ENCODE results near the gene SERPINI2. TPM values are rescaled to one million over a fixed set of nuclear protein-coding genes. Genes with fewer than 3 reads are reported as not detected.

The SERPINI2 gene
- polyA plus RNA-seq, 1 experiment = not detected

DNA sequence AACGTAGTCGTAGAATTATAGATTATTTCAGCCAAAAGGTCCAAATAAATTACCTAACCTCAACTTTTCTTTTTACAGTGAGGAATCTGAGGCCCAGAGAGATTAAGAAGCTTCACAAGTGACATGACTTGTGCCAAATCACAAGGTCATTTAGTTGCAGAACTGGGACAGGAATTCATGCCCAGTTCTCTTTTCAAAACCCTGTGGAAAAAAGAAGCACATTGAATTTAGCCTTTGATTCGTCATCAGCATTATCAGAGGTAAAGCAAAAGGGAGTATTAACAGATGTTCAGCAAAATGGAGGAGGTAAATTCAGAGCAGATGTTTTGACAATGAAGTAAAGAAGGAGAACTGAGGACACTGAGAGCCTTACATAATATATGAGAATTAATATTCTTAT lies 4.5 kb downstream of the SERPINI2 start:
- Histone ChIP-seq H3K4me3 (ENCODE audit: low read depth, low read length) (no peak overlapping the region), H3K36me3 (ENCODE audit: control insufficient read depth, insufficient read depth, low read length) (no peaks in the 10 kb centered on the region), H3K27me3 (ENCODE audit: control insufficient read depth, insufficient read depth, low read length) (no peaks in the 10 kb centered on the region)
- TF ChIP-seq, protein P1, sequence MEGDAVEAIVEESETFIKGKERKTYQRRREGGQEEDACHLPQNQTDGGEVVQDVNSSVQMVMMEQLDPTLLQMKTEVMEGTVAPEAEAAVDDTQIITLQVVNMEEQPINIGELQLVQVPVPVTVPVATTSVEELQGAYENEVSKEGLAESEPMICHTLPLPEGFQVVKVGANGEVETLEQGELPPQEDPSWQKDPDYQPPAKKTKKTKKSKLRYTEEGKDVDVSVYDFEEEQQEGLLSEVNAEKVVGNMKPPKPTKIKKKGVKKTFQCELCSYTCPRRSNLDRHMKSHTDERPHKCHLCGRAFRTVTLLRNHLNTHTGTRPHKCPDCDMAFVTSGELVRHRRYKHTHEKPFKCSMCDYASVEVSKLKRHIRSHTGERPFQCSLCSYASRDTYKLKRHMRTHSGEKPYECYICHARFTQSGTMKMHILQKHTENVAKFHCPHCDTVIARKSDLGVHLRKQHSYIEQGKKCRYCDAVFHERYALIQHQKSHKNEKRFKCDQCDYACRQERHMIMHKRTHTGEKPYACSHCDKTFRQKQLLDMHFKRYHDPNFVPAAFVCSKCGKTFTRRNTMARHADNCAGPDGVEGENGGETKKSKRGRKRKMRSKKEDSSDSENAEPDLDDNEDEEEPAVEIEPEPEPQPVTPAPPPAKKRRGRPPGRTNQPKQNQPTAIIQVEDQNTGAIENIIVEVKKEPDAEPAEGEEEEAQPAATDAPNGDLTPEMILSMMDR (IDR thresholded peaks at IDR 0.05; ENCODE audit: insufficient read depth, low read depth, low read length) = no peak
- no peak for DNase-seq (ENCODE audit: low read depth)
- CTCF ChIA-PET = no interaction called here
- POLR2A ChIA-PET = no interaction called here

DNA sequence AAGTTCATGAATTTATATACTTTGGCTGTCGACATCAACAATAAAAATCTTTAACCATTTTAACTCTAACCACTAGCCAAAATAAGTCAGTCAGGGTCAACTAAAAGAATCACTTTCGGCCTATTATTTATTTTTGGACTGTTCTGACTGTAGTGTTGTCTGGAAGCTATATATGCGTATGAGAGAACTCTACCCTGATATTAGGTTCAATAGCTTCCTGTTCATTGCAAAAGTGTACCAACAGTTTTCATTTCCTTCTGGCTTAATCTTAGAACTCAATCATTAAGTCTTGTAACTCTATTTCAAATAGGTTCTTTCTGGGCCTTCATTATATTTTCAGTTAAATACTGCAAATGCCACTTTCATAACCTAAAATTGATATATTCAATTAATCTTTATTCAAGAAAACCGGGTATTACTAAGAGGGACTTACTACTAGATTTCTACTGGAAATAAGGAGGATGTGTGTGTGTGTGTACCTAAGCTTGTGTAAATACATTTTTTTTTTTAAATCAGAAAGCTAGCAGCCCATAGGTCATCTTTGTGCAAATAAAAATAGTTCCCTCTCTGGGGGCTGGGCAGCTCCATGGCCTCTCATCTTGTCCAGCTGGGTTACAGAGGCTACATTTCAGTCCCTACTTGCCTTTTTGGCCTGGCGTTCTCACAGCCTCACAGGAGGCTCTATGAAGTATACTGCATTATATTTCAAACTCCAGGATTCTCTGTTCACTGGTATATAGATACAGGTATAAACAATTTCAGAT lies 5.8 kb downstream of the SERPINI2 start:
- ChIA-PET POLR2A (no interaction called here), CTCF (no interaction called here)
- Histone ChIP-seq H3K4me3 (ENCODE audit: low read depth, low read length) (no peak overlapping the region), H3K36me3 (ENCODE audit: control insufficient read depth, insufficient read depth, low read length) (no peaks in the 10 kb centered on the region), H3K27me3 (ENCODE audit: control insufficient read depth, insufficient read depth, low read length) (no peaks in the 10 kb centered on the region)
- DNase-seq (ENCODE audit: low read depth) = no peak
- TF ChIP-seq, protein P1 (IDR thresholded peaks at IDR 0.05; ENCODE audit: insufficient read depth, low read depth, low read length) = no peak

DNA sequence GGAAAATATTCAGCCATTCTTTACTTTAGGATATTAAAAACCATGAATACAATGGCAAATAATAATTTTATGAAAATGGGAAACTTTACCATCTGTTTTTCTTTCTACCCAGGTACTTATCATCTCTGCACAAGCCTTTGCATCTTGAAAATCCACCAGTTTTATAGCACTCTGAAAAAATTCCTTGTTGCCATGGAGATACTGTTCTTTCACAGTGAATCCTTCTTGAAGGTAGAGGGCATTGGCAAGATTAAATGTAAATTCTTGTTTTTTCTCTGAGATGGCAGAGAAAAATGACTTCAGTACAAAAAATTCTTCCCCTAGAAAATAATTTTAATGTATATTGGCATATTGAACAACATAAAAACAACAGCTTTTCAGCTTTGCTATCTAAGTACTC lies 6.9 kb downstream of the SERPINI2 start:
- CTCF ChIA-PET = no interaction called here
- POLR2A ChIA-PET = no interaction called here
- no peak overlapping the region for H3K4me3 ChIP-seq (ENCODE audit: low read depth, low read length)
- DNase-seq (ENCODE audit: low read depth) = no peak
- TF ChIP-seq, protein P1 (IDR thresholded peaks at IDR 0.05; ENCODE audit: insufficient read depth, low read depth, low read length) = no peak
- H3K27me3 ChIP-seq (ENCODE audit: control insufficient read depth, insufficient read depth, low read length) = no peaks in the 10 kb centered on the region
- H3K36me3 ChIP-seq (ENCODE audit: control insufficient read depth, insufficient read depth, low read length) = no peaks in the 10 kb centered on the region

DNA sequence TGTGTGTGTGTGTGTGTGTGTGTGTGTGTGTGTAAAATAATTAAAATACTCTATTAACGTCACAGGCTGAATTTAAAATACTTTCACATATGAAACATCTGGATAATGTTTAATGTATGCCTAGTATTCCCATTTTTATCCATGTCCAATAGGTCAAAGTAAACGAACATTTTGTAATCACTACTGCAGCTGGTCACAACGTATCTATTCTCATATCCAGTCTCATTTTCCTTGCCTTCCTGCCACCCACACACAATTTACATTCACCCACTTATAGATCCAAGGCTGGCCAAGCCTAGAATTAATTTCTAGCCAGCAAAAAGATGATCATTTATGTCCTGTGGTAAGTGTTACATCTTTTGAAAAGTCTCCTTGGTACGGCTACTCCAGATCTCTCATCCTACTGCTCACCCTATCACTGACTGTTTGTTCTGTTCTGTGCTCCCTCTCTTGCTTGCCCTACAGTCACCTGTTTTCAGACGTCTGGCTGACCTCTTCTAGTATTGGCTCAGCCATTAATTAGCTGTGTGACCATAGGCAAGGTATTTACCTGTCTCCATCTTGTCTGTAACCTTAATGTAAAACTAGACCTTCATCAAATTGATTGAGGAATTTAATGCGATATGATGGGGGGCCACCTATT lies 17.6 kb downstream of the SERPINI2 start:
- POLR2A ChIA-PET = no interaction called here
- Histone ChIP-seq H3K4me3 (ENCODE audit: low read depth, low read length) (no peak overlapping the region), H3K27me3 (ENCODE audit: control insufficient read depth, insufficient read depth, low read length) (no peaks in the 10 kb centered on the region), H3K36me3 (ENCODE audit: control insufficient read depth, insufficient read depth, low read length) (no peaks in the 10 kb centered on the region)
- DNase-seq (ENCODE audit: low read depth) = no peak
- TF ChIP-seq, protein P1 (IDR thresholded peaks at IDR 0.05; ENCODE audit: insufficient read depth, low read depth, low read length) = no peak
- CTCF ChIA-PET = no interaction called here

DNA sequence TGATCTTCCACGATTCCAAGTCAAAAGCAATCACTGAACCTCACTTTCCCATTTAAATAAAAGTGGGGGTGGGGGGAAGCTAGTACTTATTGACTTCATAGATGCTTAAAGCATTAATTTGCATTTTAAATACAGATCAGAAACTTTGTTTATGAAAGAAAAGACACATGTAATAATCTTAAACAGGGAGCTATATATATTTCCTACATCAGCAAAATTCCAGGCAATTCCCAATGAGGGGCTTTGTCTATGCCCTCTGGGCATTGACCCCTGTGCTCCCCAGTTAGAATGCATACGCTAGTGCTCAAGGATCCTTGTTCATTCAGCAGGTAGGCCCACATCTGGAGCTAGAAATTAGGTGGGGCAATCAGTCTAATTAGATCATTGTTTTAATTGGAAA lies 20.0 kb downstream of the SERPINI2 start:
- no peaks in the 10 kb centered on the region for H3K27me3 ChIP-seq (ENCODE audit: control insufficient read depth, insufficient read depth, low read length)
- ChIA-PET CTCF (no interaction called here), POLR2A (no interaction called here)
- no peak overlapping the region for H3K4me3 ChIP-seq (ENCODE audit: low read depth, low read length)
- no peaks in the 10 kb centered on the region for H3K36me3 ChIP-seq (ENCODE audit: control insufficient read depth, insufficient read depth, low read length)
- TF ChIP-seq, protein P1 (IDR thresholded peaks at IDR 0.05; ENCODE audit: insufficient read depth, low read depth, low read length) = no peak
- no peak for DNase-seq (ENCODE audit: low read depth)

Measured in BJ (cell line).